ENCODE measurements around the gene GSTA4.

GSTA4 gene

GRCh38 chr6:53029257-53029656 lies 34.2 kb upstream of the GSTA4 start:
- no peak overlapping the region for H3K4me3 ChIP-seq (ENCODE audit: control insufficient read depth, low read depth, low read length)
- no peak for DNase-seq (ENCODE audit: low read depth)
- TF ChIP-seq, protein P1, sequence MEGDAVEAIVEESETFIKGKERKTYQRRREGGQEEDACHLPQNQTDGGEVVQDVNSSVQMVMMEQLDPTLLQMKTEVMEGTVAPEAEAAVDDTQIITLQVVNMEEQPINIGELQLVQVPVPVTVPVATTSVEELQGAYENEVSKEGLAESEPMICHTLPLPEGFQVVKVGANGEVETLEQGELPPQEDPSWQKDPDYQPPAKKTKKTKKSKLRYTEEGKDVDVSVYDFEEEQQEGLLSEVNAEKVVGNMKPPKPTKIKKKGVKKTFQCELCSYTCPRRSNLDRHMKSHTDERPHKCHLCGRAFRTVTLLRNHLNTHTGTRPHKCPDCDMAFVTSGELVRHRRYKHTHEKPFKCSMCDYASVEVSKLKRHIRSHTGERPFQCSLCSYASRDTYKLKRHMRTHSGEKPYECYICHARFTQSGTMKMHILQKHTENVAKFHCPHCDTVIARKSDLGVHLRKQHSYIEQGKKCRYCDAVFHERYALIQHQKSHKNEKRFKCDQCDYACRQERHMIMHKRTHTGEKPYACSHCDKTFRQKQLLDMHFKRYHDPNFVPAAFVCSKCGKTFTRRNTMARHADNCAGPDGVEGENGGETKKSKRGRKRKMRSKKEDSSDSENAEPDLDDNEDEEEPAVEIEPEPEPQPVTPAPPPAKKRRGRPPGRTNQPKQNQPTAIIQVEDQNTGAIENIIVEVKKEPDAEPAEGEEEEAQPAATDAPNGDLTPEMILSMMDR (conservative IDR thresholded peaks at IDR 0.05; ENCODE audit: control insufficient read depth, insufficient read depth, low read depth, low read length) = no peak

DNA sequence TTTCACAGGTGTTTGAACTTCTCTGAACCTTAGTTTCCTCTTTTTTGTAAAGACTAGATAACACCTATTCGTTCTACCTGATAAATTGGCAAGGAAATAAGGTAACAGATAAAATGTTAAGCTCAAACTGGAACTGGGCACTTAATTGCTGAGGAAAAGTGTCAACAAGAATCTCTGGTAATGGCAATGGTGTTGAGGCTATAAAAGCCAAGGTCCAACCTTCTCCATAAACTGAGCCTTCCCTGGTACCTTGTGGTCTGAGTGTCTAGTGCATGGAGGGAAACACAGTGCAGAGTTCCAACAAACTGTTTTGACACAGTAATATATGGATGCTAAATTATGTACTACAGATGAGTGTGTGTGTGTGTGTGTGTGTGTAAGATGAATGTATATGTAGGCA lies 33.4 kb upstream of the GSTA4 start:
- DNase-seq (ENCODE audit: low read depth) = no peak
- TF ChIP-seq, protein P1 (conservative IDR thresholded peaks at IDR 0.05; ENCODE audit: control insufficient read depth, insufficient read depth, low read depth, low read length) = no peak
- no peak overlapping the region for H3K4me3 ChIP-seq (ENCODE audit: control insufficient read depth, low read depth, low read length)

GRCh38 chr6:53027131-53027718 lies 32.1 kb upstream of the GSTA4 start:
- H3K4me3 ChIP-seq (ENCODE audit: control insufficient read depth, low read depth, low read length) = no peak overlapping the region
- TF ChIP-seq, protein P1 (conservative IDR thresholded peaks at IDR 0.05; ENCODE audit: control insufficient read depth, insufficient read depth, low read depth, low read length) = no peak
- no peak for DNase-seq (ENCODE audit: low read depth)

- H3K4me3 ChIP-seq (ENCODE audit: control insufficient read depth, low read depth, low read length) = no peak overlapping the region
- TF ChIP-seq, protein P1 (conservative IDR thresholded peaks at IDR 0.05; ENCODE audit: control insufficient read depth, insufficient read depth, low read depth, low read length) = no peak
- DNase-seq (ENCODE audit: low read depth) = no peak
Measured at GRCh38 chr6:53026526-53026925, 31.4 kb upstream of the GSTA4 start.

DNA sequence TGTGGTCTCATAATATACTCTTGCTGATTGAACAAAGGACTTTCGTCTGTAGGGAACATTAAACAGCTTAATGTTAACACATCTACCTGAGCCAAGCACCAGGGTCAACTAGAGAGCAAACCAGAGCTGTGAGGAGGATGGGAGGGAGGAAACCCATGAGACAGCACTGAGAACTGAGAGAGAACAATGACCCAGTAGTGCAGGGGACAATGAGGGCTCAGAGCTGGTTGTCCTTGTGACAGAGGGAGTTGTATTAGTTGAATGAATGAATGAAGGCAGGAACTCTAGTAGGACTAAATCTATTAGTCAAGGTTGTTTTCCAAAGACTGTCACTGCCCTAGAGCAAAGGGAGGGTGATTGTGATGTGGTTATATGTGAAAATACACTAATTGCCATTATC lies 28.2 kb upstream of the GSTA4 start:
- TF ChIP-seq, protein P1 (conservative IDR thresholded peaks at IDR 0.05; ENCODE audit: control insufficient read depth, insufficient read depth, low read depth, low read length) = no peak
- no peak for DNase-seq (ENCODE audit: low read depth)
- no peak overlapping the region for H3K4me3 ChIP-seq (ENCODE audit: control insufficient read depth, low read depth, low read length)

DNA sequence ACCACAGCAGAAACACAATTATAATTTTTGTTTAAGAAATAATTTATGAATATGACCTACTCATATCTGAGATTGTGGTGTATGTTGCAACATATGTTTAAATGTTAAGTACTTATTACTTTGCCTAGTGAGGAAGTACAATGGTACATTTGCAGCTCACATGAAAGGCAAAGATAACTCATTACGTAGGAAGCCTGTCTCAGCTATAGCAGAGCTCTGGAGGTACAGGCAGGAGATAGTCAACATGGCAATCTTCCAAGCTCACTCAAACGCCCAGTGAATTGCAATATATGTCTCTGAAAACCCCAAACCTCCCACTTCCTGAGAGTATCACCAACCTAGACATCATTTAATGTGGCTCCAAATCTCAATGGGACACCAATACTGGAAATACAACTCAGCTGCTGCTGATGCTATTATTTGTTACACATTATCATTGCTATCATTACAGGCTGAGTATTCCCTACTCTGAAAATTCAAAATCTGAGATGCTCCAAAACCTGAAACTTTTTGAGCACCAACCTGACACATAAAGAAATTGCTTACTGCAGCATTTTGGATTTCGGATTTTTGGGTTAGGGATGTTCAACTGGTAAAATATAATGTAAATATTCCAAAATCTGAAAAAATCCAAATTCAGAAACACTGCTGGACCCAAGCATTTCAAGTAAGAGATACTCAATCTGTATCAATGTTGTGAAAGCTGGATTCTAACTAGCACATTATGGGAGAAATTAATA lies 25.1 kb upstream of the GSTA4 start:
- H3K4me3 ChIP-seq (ENCODE audit: control insufficient read depth, low read depth, low read length) = no peak overlapping the region
- no peak for DNase-seq (ENCODE audit: low read depth)
- TF ChIP-seq, protein P1 (conservative IDR thresholded peaks at IDR 0.05; ENCODE audit: control insufficient read depth, insufficient read depth, low read depth, low read length) = no peak

Measured in fibroblast of mammary gland (primary cell).